OCI-LY7 (cell line): ENCODE results near the gene ANKRD18A. TPM values are rescaled to one million over a fixed set of nuclear protein-coding genes. Genes with fewer than 3 reads are reported as not detected.
"Not testable (repeated sequence)": the region's sequence is repeated elsewhere in the genome, so short reads cannot be mapped to it uniquely, and the experiment has no call there.

Source experiments
- BruUV-seq: library from RNA; stranded (reverse); fragments of 400-500 nt; replicated peaks from 2 replicates; lab custom pipeline; 2021; lab: Mats Ljungman, UMichigan
- CTCF ChIA-PET: fragments of 300-600 bp; sonication (Branson Sonifier 250); formaldehyde crosslinking; loops from one replicate; lab custom pipeline; 2022; ENCODE audit warnings: antibody characterized with exemption; ENCODE audit not compliant: unreplicated experiment; lab: Charles Lee
- POLR2A ChIA-PET: fragments of 300-600 bp; sonication (Branson Sonifier 250); formaldehyde crosslinking; loops from one replicate; lab custom pipeline; 2022; ENCODE audit warnings: antibody characterized with exemption; lab: Charles Lee
- DNase-seq: peaks from one replicate; pipeline ENCODE4 v3.0.0-alpha.2; 2015; ENCODE audit warnings: low spot score
- H2AFZ ChIP-seq: fragments of 200-600 bp; sonication (generic), shearing (Covaris generic); 2 replicates; pipeline ENCODE4 v1.6.1; 2014; ENCODE audit warnings: mild to moderate bottlenecking, antibody characterized with exemption, low read length, moderate library complexity
- H3K27ac ChIP-seq: fragments of 200-600 bp; sonication (generic); 2 replicates; pipeline ENCODE4 v1.5.1; 2014; ENCODE audit warnings: mixed run types, low read depth, mild to moderate bottlenecking, moderate library complexity, low read length, inconsistent platforms; ENCODE audit not compliant: poor library complexity, severe bottlenecking
- H3K36me3 ChIP-seq: fragments of 200-600 bp; sonication (generic); 2 replicates; pipeline ENCODE4 v1.6.1; 2014; ENCODE audit warnings: mild to moderate bottlenecking, antibody characterized with exemption, low read length, moderate library complexity, mixed read lengths; ENCODE audit not compliant: insufficient read depth
- H3K4me1 ChIP-seq: fragments of 200-600 bp; sonication (generic); 2 replicates; pipeline ENCODE4 v1.5.1; 2014; ENCODE audit warnings: mild to moderate bottlenecking, low read length; ENCODE audit not compliant: insufficient read depth, poor library complexity, severe bottlenecking
- H3K4me2 ChIP-seq: fragments of 200-600 bp; sonication (generic); 2 replicates; pipeline ENCODE4 v1.6.1; 2014; ENCODE audit warnings: mild to moderate bottlenecking, low read length
- H3K4me3 ChIP-seq: fragments of 200-600 bp; sonication (generic); 2 replicates; pipeline ENCODE4 v1.5.1; 2014; ENCODE audit warnings: mild to moderate bottlenecking, low read depth, low read length; ENCODE audit not compliant: poor library complexity, severe bottlenecking
- H3K79me2 ChIP-seq: fragments of 200-600 bp; sonication (generic); 2 replicates; pipeline ENCODE4 v1.6.1; 2016; ENCODE audit warnings: low read depth, mild to moderate bottlenecking, low read length, moderate library complexity, mixed read lengths; ENCODE audit not compliant: insufficient read depth
- H3K9me2 ChIP-seq: fragments of 200-600 bp; sonication (generic); 2 replicates; pipeline ENCODE4 v1.6.1; 2016; ENCODE audit warnings: mild to moderate bottlenecking, low read length, mixed read lengths; ENCODE audit not compliant: insufficient read depth
- H3K9me3 ChIP-seq: fragments of 200-600 bp; sonication (generic); 2 replicates; pipeline ENCODE4 v1.6.1; 2014; ENCODE audit warnings: mild to moderate bottlenecking, mixed run types, low read length, mixed read lengths
- H4K20me1 ChIP-seq: fragments of 200-600 bp; sonication (generic); 2 replicates; pipeline ENCODE4 v1.6.1; 2014; ENCODE audit warnings: mild to moderate bottlenecking, antibody characterized with exemption, low read length, moderate library complexity, mixed read lengths; ENCODE audit not compliant: insufficient read depth
- intact Hi-C: fragments of 100-400 bp; cut with micrococcal nuclease; formaldehyde crosslinking; loops from one replicate; pipeline ENCODE4 v1.10.0; 2022; ENCODE audit not compliant: unreplicated experiment
- total RNA-seq, 2 experiments: library from RNA; depleted of rRNA in 1 of 2; stranded (reverse); fragments of >200 nt in 1 of 2; shearing (Covaris generic) in 1 of 2; gene quantifications; 2 replicates each; pipeline ENCODE4 v1.2.3, GENCODE V29; 2014 to 2022

The ANKRD18A gene
- total RNA-seq, 2 experiments from 2014 or later: not detected

DNA sequence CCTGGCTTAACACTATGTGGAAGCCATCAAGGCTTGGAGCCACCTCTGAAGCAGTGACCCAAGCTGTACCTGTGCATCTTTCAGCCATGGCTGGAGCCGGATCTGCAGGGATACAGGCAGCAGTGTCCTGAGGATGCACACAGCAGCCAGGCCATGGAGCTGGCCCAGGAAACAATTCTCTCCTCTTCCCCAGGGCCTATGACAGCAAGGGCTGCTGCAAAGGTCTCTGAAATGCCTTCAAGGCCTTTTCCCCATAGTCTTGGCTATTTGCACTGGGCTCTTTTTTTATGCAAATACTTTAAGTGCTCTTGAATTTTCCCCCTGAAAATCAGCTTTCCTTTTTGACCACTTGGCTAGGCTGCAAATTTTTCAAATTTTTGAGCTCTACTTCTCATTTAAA, 56.5 kb downstream of the ANKRD18A start:
- H3K9me3 ChIP-seq, intact Hi-C loops, H3K79me2 ChIP-seq, BruUV-seq, H3K9me2 ChIP-seq, CTCF ChIA-PET, H2AFZ ChIP-seq, POLR2A ChIA-PET, H3K4me1 ChIP-seq, H3K36me3 ChIP-seq, H3K4me3 ChIP-seq, H3K4me2 ChIP-seq, H3K27ac ChIP-seq, DNase-seq, H4K20me1 ChIP-seq: not testable (repeated sequence)

DNA sequence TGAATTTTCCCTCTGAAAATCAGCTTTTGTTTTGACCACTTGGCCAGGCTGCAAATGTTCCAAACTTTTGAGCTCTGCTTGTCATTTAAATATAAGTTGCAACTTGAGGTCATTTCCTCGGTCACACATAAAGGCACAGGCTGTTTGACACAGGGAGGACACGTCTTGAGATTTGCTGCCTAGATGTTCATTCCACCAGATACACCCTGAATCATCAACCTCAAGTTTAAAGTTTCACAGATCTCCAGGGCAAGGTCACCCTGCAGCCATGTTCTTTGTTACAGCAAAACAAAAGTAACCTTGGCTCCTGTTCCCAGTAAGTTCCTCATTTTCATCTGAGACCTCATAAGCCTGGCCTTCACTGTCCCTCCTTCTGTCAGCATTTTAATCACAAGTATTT, 59.3 kb downstream of the ANKRD18A start:
- H3K4me2 ChIP-seq, H4K20me1 ChIP-seq, H2AFZ ChIP-seq, H3K9me3 ChIP-seq, DNase-seq, H3K79me2 ChIP-seq, H3K27ac ChIP-seq, intact Hi-C loops, BruUV-seq, H3K4me1 ChIP-seq, POLR2A ChIA-PET, H3K4me3 ChIP-seq, H3K36me3 ChIP-seq, CTCF ChIA-PET, H3K9me2 ChIP-seq: not testable (repeated sequence)

DNA sequence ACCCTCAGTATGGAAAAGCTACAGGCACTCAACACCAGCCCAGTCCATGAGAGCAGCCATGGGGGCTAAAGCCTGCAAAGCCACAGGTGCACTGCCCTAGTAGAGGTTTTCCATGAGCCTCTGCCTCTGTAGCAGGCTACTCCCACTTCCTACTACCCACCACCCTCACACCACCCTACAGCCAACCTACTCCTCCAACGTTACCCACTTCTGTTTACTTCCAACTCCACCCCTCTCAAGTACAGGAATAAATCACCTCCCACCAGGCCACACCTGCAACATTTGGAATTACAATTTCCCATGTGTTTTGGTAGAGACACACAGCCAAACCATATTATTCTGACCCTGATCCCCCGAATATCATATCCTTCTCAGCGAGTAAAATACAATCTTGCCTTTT, 61.2 kb downstream of the ANKRD18A start:
- POLR2A ChIA-PET, H4K20me1 ChIP-seq, H3K27ac ChIP-seq, H3K36me3 ChIP-seq, H3K4me1 ChIP-seq, CTCF ChIA-PET, H3K9me3 ChIP-seq, H3K4me2 ChIP-seq, intact Hi-C loops, H3K79me2 ChIP-seq, H3K9me2 ChIP-seq, H2AFZ ChIP-seq, DNase-seq, H3K4me3 ChIP-seq, BruUV-seq: not testable (repeated sequence)

- DNase-seq, H3K79me2 ChIP-seq, CTCF ChIA-PET, H2AFZ ChIP-seq, H3K36me3 ChIP-seq, H3K4me3 ChIP-seq, BruUV-seq, H3K27ac ChIP-seq, intact Hi-C loops, POLR2A ChIA-PET, H3K4me2 ChIP-seq, H3K4me1 ChIP-seq, H3K9me3 ChIP-seq, H4K20me1 ChIP-seq, H3K9me2 ChIP-seq: not testable (repeated sequence)
These were observed 62.6 kb downstream of the ANKRD18A start for GRCh38 chr9:38557746-38558145.

DNA sequence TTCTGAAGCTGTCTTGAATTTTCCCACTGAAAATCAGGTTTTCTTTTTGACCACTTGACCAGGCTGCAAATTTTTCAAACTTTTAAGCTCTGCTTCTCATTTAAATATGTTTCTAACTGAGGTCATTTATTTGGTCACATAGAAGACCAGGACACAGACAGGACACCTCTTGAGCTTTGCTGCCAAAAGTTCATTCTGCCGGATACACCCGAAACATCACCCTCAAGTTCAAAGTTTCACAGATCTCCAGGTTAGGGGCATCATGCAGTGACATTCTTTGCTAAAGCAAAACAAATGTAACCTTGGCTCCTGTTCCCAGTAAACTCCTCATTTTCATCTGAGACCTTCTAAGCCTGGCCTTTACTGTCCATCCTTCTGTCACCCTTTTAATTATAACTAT, 65.4 kb downstream of the ANKRD18A start:
- H3K36me3 ChIP-seq, H3K79me2 ChIP-seq, H2AFZ ChIP-seq, H4K20me1 ChIP-seq, H3K4me2 ChIP-seq, H3K4me3 ChIP-seq, POLR2A ChIA-PET, CTCF ChIA-PET, H3K27ac ChIP-seq, H3K4me1 ChIP-seq, H3K9me3 ChIP-seq, BruUV-seq, DNase-seq, H3K9me2 ChIP-seq, intact Hi-C loops: not testable (repeated sequence)

GRCh38 chr9:38553019-38553418, 67.4 kb downstream of the ANKRD18A start:
- H3K4me1 ChIP-seq, BruUV-seq, H3K27ac ChIP-seq, intact Hi-C loops, H4K20me1 ChIP-seq, H3K36me3 ChIP-seq, POLR2A ChIA-PET, H3K9me3 ChIP-seq, H3K79me2 ChIP-seq, DNase-seq, H3K9me2 ChIP-seq, H3K4me2 ChIP-seq, H3K4me3 ChIP-seq, H2AFZ ChIP-seq, CTCF ChIA-PET: not testable (repeated sequence)
